Measurements from ENCODE around the gene MFRP.

The MFRP gene

GRCh38 chr11:119299416-119299815 lies 47.1 kb downstream of the MFRP start:
- H3K4me3 ChIP-seq (ENCODE audit: low read depth, low read length), result no peak overlapping the region
- no peak for DNase-seq (ENCODE audit: low read depth)
- TF ChIP-seq CTCF (IDR thresholded peaks at IDR 0.05; ENCODE audit: control insufficient read depth, extremely low read depth, insufficient read depth), result no peak

- H3K4me3 ChIP-seq (ENCODE audit: low read depth, low read length), result no peak overlapping the region
- TF ChIP-seq CTCF (IDR thresholded peaks at IDR 0.05; ENCODE audit: control insufficient read depth, extremely low read depth, insufficient read depth), result no peak
- no peak for DNase-seq (ENCODE audit: low read depth)
Measured at GRCh38 chr11:119298726-119299125, 47.8 kb downstream of the MFRP start.

GRCh38 chr11:119297938-119298337 lies 48.6 kb downstream of the MFRP start:
- no peak for TF ChIP-seq CTCF (IDR thresholded peaks at IDR 0.05; ENCODE audit: control insufficient read depth, extremely low read depth, insufficient read depth)
- no peak for DNase-seq (ENCODE audit: low read depth)

GRCh38 chr11:119295178-119295577 lies 51.3 kb downstream of the MFRP start:
- TF ChIP-seq CTCF (IDR thresholded peaks at IDR 0.05; ENCODE audit: control insufficient read depth, extremely low read depth, insufficient read depth), result peak; percentile 18; the same call in 1 of the 2 replicates
- DNase-seq (ENCODE audit: low read depth), result no peak
- no peak overlapping the region for H3K4me3 ChIP-seq (ENCODE audit: low read depth, low read length)

More at GRCh38 chr11:119297938-119298337, 48.6 kb downstream of the MFRP start:
- no peak overlapping the region for H3K4me3 ChIP-seq (ENCODE audit: low read depth, low read length)

GRCh38 chr11:119293461-119293860 lies 53.0 kb downstream of the MFRP start:
- DNase-seq (ENCODE audit: low read depth), result no peak
- TF ChIP-seq CTCF (IDR thresholded peaks at IDR 0.05; ENCODE audit: control insufficient read depth, extremely low read depth, insufficient read depth), result no peak

GRCh38 chr11:119290894-119291497 lies 55.5 kb downstream of the MFRP start:
- no peak for DNase-seq (ENCODE audit: low read depth)
- no peak overlapping the region for H3K4me3 ChIP-seq (ENCODE audit: low read depth, low read length)
- no peak for TF ChIP-seq CTCF (IDR thresholded peaks at IDR 0.05; ENCODE audit: control insufficient read depth, extremely low read depth, insufficient read depth)

More at GRCh38 chr11:119293461-119293860, 53.0 kb downstream of the MFRP start:
- no peak overlapping the region for H3K4me3 ChIP-seq (ENCODE audit: low read depth, low read length)
